Measurements from ENCODE around the gene LRATD1.

GRCh38 chr2:14661163-14661562, 28.6 kb downstream of the LRATD1 start:
- no peak for TF ChIP-seq CTCF (IDR thresholded peaks at IDR 0.05; ENCODE audit: extremely low read depth in 1 of 2, insufficient read depth in 1 of 2, low read depth in 1 of 2, low read length in 2 of 2)
- no peak for TF ChIP-seq POLR2A (IDR thresholded peaks at IDR 0.05; ENCODE audit: low read depth, low read length)
- no peak for TF ChIP-seq GATA2 (IDR thresholded peaks at IDR 0.05; ENCODE audit: insufficient read depth, insufficient read length, low read depth, low read length)
- TF ChIP-seq POLR2AphosphoS5 (IDR thresholded peaks at IDR 0.05; ENCODE audit: insufficient read depth, low read depth, low read length), result no peak
- TF ChIP-seq, protein P1, sequence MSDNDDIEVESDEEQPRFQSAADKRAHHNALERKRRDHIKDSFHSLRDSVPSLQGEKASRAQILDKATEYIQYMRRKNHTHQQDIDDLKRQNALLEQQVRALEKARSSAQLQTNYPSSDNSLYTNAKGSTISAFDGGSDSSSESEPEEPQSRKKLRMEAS (IDR thresholded peaks at IDR 0.05; ENCODE audit: insufficient read depth, insufficient read length), result no peak
- no peak for TF ChIP-seq FOS (IDR thresholded peaks at IDR 0.05; ENCODE audit: borderline replicate concordance, insufficient read depth, low read length)

Measured in endothelial cell of umbilical vein (primary cell).